GM12878 (cell line): ENCODE measurements around the gene DCC.

Source experiments
- BRCA1 ChIP-seq: IDR thresholded peaks from 2 replicates; pipeline ENCODE4 v1.6.1; 2011; ENCODE audit warnings: low read depth, low read length, improper control_type of control experiment
- CTCF ChIP-seq, 3 experiments: IDR thresholded peaks in 2 of 3; conservative IDR thresholded peaks in 1 of 3; 2 replicates each; pipeline ENCODE4 v1.5.1; 2011; ENCODE audit warnings: low read depth in 3 of 3, low read length in 3 of 3, mild to moderate bottlenecking in 3 of 3, control low read depth in 2 of 3, moderate library complexity in 2 of 3, inconsistent platforms in 1 of 3, mixed read lengths in 1 of 3; ENCODE audit not compliant: control insufficient read depth in 2 of 3, insufficient read depth in 1 of 3; ENCODE audit errors: extremely low read depth in 1 of 3
- EGR1 ChIP-seq, 2 experiments: IDR thresholded peaks; 1 replicate in 1 of 2; 2 replicates in 1 of 2; pipeline ENCODE4 v1.6.1; 2011 to 2012; ENCODE audit warnings: low read depth in 2 of 2, low read length in 2 of 2, borderline replicate concordance in 1 of 2, mild to moderate bottlenecking in 1 of 2, moderate library complexity in 1 of 2
- EP300 ChIP-seq, 2 experiments: fragments of 150-350 bp in 1 of 2; IDR thresholded peaks; 2 replicates each; pipeline ENCODE4 v1.6.1; 2011 to 2012; ENCODE audit warnings: low read depth in 2 of 2, low read length in 2 of 2, borderline replicate concordance in 1 of 2, improper control_type of control experiment in 1 of 2, inconsistent platforms in 1 of 2; ENCODE audit not compliant: control insufficient read depth in 1 of 2
- FOS ChIP-seq: IDR thresholded peaks from 3 replicates; pipeline ENCODE4 v1.6.1; 2011; ENCODE audit warnings: borderline replicate concordance; ENCODE audit not compliant: insufficient read length; ENCODE audit errors: extremely low read depth
- IRF3 ChIP-seq: fragments of 450-650 bp; IDR thresholded peaks from 2 replicates; pipeline ENCODE4 v1.6.1; 2014; ENCODE audit warnings: mild to moderate bottlenecking
- POLR2A ChIP-seq: IDR thresholded peaks from 2 replicates; pipeline ENCODE4 v1.6.1; 2011; ENCODE audit warnings: low read depth, mild to moderate bottlenecking, low read length
- POLR2AphosphoS2 ChIP-seq: IDR thresholded peaks from 2 replicates; pipeline ENCODE4 v1.6.1; 2011; ENCODE audit warnings: low read depth, mild to moderate bottlenecking, low read length, improper control_type of control experiment, moderate library complexity
- POLR2AphosphoS5 ChIP-seq: IDR thresholded peaks from 2 replicates; pipeline ENCODE4 v1.6.1; 2011; ENCODE audit warnings: mild to moderate bottlenecking, low read length, inconsistent platforms
- REST ChIP-seq: IDR thresholded peaks from 2 replicates; pipeline ENCODE4 v1.6.1; 2012; ENCODE audit warnings: mild to moderate bottlenecking, low read depth, low read length
- STAT3 ChIP-seq: IDR thresholded peaks from 2 replicates; pipeline ENCODE4 v1.6.1; 2011; ENCODE audit warnings: low read depth, low read length, improper control_type of control experiment

GRCh38 chr18:53114441-53114840, 774.4 kb downstream of the DCC start:
- TF ChIP-seq POLR2A = no peak
- TF ChIP-seq CTCF (IDR thresholded peaks at IDR 0.05 in 2 of 3, conservative IDR thresholded peaks at IDR 0.05 in 1 of 3; ENCODE audit: control insufficient read depth in 2 of 3, extremely low read depth in 1 of 3, insufficient read depth in 1 of 3, low read depth in 3 of 3, low read length in 3 of 3) = no peak
- no peak for TF ChIP-seq EP300 (IDR thresholded peaks at IDR 0.05; ENCODE audit: borderline replicate concordance in 1 of 2, control insufficient read depth in 1 of 2, low read depth in 2 of 2, low read length in 2 of 2)
- no peak for TF ChIP-seq BRCA1
- TF ChIP-seq EGR1 (IDR thresholded peaks at IDR 0.05; ENCODE audit: borderline replicate concordance in 1 of 2, low read depth in 2 of 2, low read length in 2 of 2) = no peak
- TF ChIP-seq POLR2AphosphoS5 = no peak
- TF ChIP-seq POLR2AphosphoS2 = no peak
- no peak for TF ChIP-seq REST
- TF ChIP-seq IRF3 = no peak
- no peak for TF ChIP-seq STAT3
- TF ChIP-seq FOS = no peak
